GM12892 (cell line): ENCODE data around the gene GPRC5C.

Experiments used
- DNase-seq: peaks from one replicate; pipeline ENCODE4 v3.0.0; 2011; ENCODE audit not compliant: insufficient read length
- FAIRE-seq: peaks from 2 replicates; lab custom pipeline; 2011; peaks lifted over from hg19 to GRCh38; lab: Jason Lieb, UNC
- POLR2A ChIP-seq: IDR thresholded peaks from 2 replicates; pipeline ENCODE4 v1.6.1; 2011; ENCODE audit warnings: low read depth, low read length, control low read depth
- POLR2AphosphoS5 ChIP-seq: IDR thresholded peaks from 2 replicates; pipeline ENCODE4 v1.6.1; 2011; ENCODE audit warnings: low read depth, low read length, control low read depth
- TAF1 ChIP-seq: IDR thresholded peaks from 2 replicates; pipeline ENCODE4 v1.6.1; 2011; ENCODE audit warnings: low read depth, mild to moderate bottlenecking, control low read depth, low read length, borderline replicate concordance

Gene GPRC5C

DNA sequence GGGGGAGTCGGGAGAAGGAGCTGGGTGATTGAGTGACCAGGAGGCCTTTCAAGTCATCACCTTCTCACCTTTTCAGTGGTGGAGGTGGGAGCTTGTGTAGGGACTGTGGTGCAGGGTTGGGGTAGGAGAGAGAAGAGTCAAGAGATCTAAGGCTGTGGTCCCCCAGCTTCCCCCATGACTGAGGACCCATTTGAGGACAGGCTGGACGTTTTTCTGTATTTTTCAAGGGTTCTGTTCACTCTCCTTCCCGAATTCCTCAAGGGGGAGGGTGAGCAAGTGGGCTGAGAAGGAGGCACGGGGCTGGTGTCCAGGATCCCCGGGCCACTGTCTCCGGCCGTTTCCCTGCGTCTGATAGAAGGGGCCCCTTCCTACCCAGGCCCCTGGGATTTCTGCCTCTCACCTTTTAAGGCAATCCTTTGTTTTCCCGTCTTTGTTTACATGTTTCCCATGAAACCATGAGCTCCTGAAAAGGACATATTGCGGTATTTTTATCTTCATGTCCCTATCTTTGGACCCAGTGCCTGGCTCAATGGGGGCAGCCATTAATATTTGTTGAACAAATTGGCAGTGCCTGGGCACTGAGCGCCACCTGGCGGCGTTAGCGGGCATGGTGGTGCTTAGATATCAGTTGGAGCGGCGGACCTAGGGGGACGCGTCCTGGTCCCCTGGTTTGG lies 25.4 kb downstream of the GPRC5C start:
- FAIRE-seq (peak; percentile 88), DNase-seq (peak; percentile 71)
- TF ChIP-seq TAF1 (no peak), POLR2AphosphoS5 (no peak), POLR2A (no peak)

GRCh38 chr17:74457820-74458166 lies 25.9 kb downstream of the GPRC5C start:
- DNase-seq: no peak
- FAIRE-seq: no peak
- TF ChIP-seq TAF1: no peak
- no peak for TF ChIP-seq POLR2A
- TF ChIP-seq POLR2AphosphoS5: no peak

DNA sequence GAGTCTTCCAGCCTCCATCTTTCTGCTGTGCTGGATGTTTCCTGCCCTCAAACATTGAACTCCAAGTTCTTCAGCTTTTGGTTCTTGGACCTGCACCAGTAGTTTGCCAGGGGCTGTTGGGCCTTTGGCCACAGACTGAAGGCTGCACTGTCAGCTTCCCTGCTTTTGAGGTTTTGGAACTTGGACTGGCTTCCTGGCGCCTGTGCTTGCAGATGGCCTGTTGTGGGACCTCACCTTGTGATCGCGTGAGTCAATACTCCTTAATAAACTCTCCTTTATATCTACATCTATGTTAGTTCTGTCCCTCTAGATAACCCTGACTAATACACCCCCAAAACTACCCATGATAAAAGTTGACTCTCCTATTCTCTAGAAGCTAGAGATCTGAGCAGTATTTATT lies 26.9 kb downstream of the GPRC5C start:
- no peak for FAIRE-seq
- TF ChIP-seq TAF1: no peak
- TF ChIP-seq POLR2A: no peak
- TF ChIP-seq POLR2AphosphoS5: no peak
- DNase-seq: no peak

- FAIRE-seq (no peak), DNase-seq (no peak)
- TF ChIP-seq POLR2AphosphoS5 (no peak), POLR2A (no peak), TAF1 (no peak)
Observed at GRCh38 chr17:74459622-74460021, 27.7 kb downstream of the GPRC5C start.

DNA sequence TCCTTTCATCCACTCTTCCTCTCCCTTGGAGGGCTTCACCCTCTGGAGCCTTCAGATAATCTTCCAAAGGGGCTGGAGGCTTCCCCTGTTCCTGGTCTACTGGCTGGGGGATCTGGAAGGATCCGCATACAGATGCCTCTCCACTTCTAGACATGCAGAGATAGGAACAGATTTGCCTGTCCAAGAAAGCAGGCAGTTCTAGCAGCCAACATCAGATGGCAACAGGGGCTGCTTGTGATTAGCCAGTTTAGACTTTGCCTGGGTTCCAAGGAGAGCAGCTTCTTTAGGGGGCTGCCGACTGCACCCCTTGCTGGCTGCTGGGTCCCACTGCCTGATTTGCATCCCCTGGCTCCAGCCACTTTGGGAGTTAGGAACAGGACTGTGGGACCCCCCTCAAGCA lies 28.4 kb downstream of the GPRC5C start:
- TF ChIP-seq POLR2A (no peak), TAF1 (no peak), POLR2AphosphoS5 (no peak)
- DNase-seq (no peak), FAIRE-seq (no peak)

DNA sequence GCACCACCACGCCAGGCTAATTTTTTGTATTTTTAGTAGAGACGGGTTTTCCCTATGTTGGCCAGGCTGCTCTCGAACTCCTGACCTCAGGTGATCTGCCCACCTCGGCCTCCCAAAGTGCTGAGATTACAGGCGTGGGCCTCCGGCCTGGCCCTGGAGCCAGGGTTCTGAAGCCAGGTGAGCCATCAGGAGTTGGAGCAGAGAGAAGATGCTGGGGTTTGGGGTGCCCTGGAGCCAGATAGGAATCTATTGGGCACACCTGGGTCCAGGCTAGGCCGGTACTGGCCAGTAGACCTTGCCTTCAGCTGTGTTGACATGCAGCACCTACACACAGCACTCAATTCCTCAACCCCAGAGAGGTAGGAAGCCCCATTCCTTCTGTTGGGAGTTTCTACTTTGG lies 29.1 kb downstream of the GPRC5C start:
- DNase-seq: no peak
- FAIRE-seq: no peak
- TF ChIP-seq POLR2AphosphoS5: no peak
- TF ChIP-seq TAF1: no peak
- TF ChIP-seq POLR2A: no peak

DNA sequence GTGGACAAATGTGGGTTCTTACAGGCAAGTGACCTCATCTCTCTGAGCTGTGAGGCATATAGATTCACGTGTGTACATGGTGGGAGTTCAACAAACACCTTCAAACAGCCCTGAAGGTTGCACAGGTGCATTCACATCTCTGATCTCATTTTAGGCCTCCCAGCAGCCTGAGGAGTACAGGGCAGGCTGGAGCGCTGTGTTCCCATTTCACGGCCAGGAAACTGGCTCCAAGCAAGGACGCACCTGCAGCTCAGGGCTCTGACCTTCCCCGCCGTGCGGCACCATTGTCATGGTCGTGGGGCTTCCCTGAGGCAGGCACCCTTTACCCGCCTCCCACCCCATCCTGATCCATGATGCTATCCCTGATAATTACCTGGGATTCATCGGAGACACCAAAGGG lies 29.7 kb downstream of the GPRC5C start:
- FAIRE-seq (no peak), DNase-seq (no peak)
- TF ChIP-seq POLR2AphosphoS5 (no peak), POLR2A (no peak), TAF1 (no peak)

DNA sequence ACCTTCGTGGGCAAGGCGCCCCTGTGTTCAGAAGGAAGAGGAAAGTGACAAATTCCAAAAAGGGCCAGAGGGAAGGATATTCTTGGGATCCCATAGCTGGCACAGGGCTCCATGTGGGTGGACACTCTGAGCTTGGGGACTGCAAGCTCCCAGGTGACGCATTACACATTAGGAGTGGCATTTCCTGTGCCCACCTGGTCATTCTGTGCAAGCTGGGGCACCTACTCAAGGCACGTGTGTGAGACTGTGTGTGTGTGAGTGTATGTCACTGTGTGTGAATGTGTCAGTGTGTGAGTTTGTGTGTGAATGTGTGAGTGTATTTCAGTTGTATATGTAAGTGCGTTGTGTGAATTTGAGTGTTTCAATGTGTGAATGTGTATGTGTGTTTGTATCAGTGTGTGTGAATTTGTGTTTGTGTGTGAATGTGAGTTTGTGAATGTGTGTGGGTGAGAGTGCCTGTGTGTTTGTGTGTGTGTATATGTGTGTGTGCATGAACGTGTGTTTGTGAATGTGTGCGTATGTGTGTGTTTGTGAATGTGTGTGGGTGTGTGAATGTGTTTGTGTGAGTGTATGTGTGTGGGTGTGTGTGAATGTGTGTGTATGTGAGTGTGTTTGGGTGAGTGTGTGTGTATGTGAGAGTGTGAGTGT lies 33.0 kb downstream of the GPRC5C start:
- TF ChIP-seq POLR2A (no peak; the same call in 1 of the 2 replicates), TAF1 (no peak), POLR2AphosphoS5 (no peak)
- DNase-seq (no peak), FAIRE-seq (no peak)

DNA sequence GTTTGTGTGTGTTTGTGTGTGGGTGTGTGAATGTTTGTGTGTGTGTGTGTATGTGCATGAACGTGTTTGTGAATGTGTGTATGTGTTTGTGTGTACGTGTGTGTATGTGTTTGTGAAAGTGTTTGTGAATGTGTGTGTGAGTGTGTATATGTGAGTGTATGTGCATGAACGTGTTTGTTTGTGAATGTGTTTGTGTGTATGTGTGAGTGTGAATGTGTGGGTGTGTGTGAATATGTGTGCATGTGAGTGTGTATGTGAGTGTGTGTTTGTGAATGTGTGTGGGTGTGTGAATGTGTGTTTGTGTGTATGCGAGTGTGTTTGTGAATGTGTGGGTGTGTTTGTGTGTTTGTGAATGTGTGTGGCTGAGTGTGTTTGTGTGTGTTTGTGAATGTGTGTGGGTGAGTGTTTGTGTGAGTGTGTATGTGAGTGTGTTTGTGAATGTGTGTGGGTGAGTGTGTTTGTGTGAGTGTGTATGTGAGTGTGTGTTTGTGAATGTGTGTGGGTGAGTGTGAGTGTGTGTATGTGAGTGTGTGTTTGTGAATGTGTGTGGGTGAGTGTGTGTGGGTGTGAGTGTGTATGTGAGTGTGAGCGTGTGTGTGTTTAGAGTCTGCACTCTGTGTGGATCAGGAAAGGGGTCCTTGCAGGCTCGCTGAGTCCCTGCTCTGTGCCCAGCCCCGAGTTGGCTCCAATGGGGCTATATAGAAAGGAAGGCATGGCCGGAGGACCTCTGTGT lies 33.7 kb downstream of the GPRC5C start:
- FAIRE-seq: peak; percentile 96

DNA sequence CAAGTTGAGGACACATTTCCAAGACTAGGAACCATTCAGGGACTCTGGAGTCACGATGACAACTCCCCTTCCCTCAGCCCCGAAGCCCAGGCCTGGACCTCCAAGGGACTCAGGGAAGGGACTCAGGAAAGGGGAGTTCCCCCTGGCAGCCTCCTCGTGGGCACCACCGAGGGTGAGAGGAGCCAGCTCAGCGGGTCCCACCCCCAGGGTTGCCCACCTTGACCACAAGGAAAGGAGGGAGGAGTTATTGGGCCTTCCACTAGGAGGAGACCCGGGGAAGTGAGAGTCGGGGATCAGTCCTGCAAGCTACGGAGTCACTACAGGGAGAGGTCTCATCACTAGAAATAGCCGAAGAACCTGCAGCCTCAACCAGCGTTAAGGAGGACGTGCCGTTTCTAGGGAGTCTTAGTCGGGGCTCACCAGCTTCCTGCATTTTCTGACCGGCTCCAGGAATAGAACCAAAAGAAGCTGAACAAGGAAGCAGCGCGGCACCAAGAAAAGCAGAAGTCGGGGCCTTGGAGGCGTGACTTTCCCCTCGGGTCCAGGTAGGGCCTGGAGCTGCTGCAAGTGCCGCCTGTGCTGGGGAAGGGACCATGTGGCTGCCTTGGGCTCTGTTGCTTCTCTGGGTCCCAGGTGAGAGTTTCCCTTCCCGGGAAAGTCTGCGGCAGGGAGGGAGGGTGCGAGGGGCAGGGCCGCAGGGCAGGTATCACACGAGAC lies 34.4 kb downstream of the GPRC5C start, which contains the start of gene CD300A:
TSS of gene CD300A (plus strand) at position 524 of the 717 bp plus-strand sequence. CDS start at position 594, 70 bp downstream.
- TF ChIP-seq POLR2AphosphoS5: no peak
- no peak for TF ChIP-seq TAF1
- TF ChIP-seq POLR2A: peak; percentile 59
- DNase-seq (no peak), FAIRE-seq (no peak)

More for the DNA sequence above, 33.7 kb downstream of the GPRC5C start:
- no peak for DNase-seq
- TF ChIP-seq POLR2A: no peak
- peak; percentile 48; the same call in 1 of the 2 replicates for TF ChIP-seq POLR2AphosphoS5

- no peak for TF ChIP-seq TAF1
- no peak for TF ChIP-seq POLR2A
- no peak for TF ChIP-seq POLR2AphosphoS5
- DNase-seq (no peak), FAIRE-seq (no peak)
Observed at GRCh38 chr17:74466828-74467184, 34.9 kb downstream of the GPRC5C start.
